Measurements from ENCODE around the gene OASL. TPM values are rescaled to one million over a fixed set of nuclear protein-coding genes. Genes with fewer than 3 reads are reported as not detected.
A peak's percentile ranks its signal among the peaks of the same experiment; 100 is the strongest.

The OASL gene
- total RNA-seq, 4 donors from 2014 or later = 0.11 to 0.36 (median 0.19) TPM

GRCh38 chr12:121064116-121064515 lies 25.1 kb upstream of the OASL start:
- Histone ChIP-seq H3K27me3 (peaks cover 0 to under 1% (median 0%) of the 10 kb centered on the region in 3 donors), H3K27ac (no peak overlapping the region), H3K4me3 (no peak overlapping the region), H3K36me3 (no peaks in the 10 kb centered on the region), H3K4me1 (no peaks in the 10 kb centered on the region), H3K9me3 (no peaks in the 10 kb centered on the region)
- no peak for DNase-seq
- no peak for ATAC-seq
- intact Hi-C loops (cut with DNase I; ENCODE audit: low total_unique reads) (loop anchor here (5.0 kb wide), 1 partner anchor 33 kb away; no protein-coding TSS in a partner anchor), in situ Hi-C loops (cut with MboI; ENCODE audit: low sequenced_read_pairs in 4 of 4) (no loop called here)
- TF ChIP-seq POLR2A (IDR thresholded peaks at IDR 0.05) = no peak

GRCh38 chr12:121062391-121063045 lies 23.5 kb upstream of the OASL start:
- Histone ChIP-seq H3K4me3 (no peak overlapping the region), H3K36me3 (no peaks in the 10 kb centered on the region), H3K27ac (no peak overlapping the region), H3K4me1 (no peaks in the 10 kb centered on the region), H3K9me3 (no peaks in the 10 kb centered on the region), H3K27me3 (no peaks in the 10 kb centered on the region)
- intact Hi-C loops (cut with DNase I; ENCODE audit: low total_unique reads) (loop anchor here (5.0 kb wide), 1 partner anchor 35 kb away; no protein-coding TSS in a partner anchor), in situ Hi-C loops (cut with MboI; ENCODE audit: low sequenced_read_pairs in 4 of 4) (no loop called here)
- ATAC-seq (no peak), DNase-seq (no peak)
- no peak for TF ChIP-seq POLR2A (IDR thresholded peaks at IDR 0.05)
- no peak for TF ChIP-seq CTCF (IDR thresholded peaks at IDR 0.05 in 4 of 5, conservative IDR thresholded peaks at IDR 0.05 in 1 of 5)

GRCh38 chr12:121061831-121062230 lies 22.8 kb upstream of the OASL start:
- DNase-seq (no peak), ATAC-seq (no peak)
- Histone ChIP-seq H3K9me3 (no peaks in the 10 kb centered on the region), H3K4me1 (no peaks in the 10 kb centered on the region), H3K4me3 (no peak overlapping the region), H3K27me3 (no peaks in the 10 kb centered on the region), H3K36me3 (no peaks in the 10 kb centered on the region), H3K27ac (no peak overlapping the region)
- in situ Hi-C loops (cut with MboI; ENCODE audit: low sequenced_read_pairs in 4 of 4) = no loop called here
- no peak for TF ChIP-seq CTCF (IDR thresholded peaks at IDR 0.05 in 4 of 5, conservative IDR thresholded peaks at IDR 0.05 in 1 of 5)
- TF ChIP-seq POLR2A (IDR thresholded peaks at IDR 0.05) = no peak
- intact Hi-C loops (cut with DNase I; ENCODE audit: low total_unique reads) = loop anchor here (5.0 kb wide), 1 partner anchor 35 kb away; no protein-coding TSS in a partner anchor

GRCh38 chr12:121060149-121061001 lies 21.3 kb upstream of the OASL start:
- TF ChIP-seq POLR2A (IDR thresholded peaks at IDR 0.05) = no peak
- TF ChIP-seq CTCF (IDR thresholded peaks at IDR 0.05 in 4 of 5, conservative IDR thresholded peaks at IDR 0.05 in 1 of 5) = peak in 3 of 5 experiments; percentile 18 to 43 (median 20)
- intact Hi-C loops (cut with DNase I; ENCODE audit: low total_unique reads) (loop anchor here (5.0 kb wide), 1 partner anchor 37 kb away; no protein-coding TSS in a partner anchor), in situ Hi-C loops (cut with MboI; ENCODE audit: low sequenced_read_pairs in 4 of 4) (no loop called here)
- Histone ChIP-seq H3K4me3 (peak overlapping the region; percentile 10 to 40 (median 18)), H3K36me3 (no peaks in the 10 kb centered on the region), H3K27ac (peak overlapping the region; percentile 4 to 50 (median 40)), H3K4me1 (no peaks in the 10 kb centered on the region), H3K27me3 (no peaks in the 10 kb centered on the region), H3K9me3 (no peaks in the 10 kb centered on the region)
- DNase-seq (no peak), ATAC-seq (no peak)
